IMR-90 (cell line): Measurements from ENCODE around the gene RTKN.

Experiments
- BHLHE40 ChIP-seq: fragments of 150-350 bp; IDR thresholded peaks from 2 replicates; pipeline ENCODE4 v1.6.1; 2016; ENCODE audit warnings: mild to moderate bottlenecking, low read depth, low read length
- CEBPB ChIP-seq: IDR thresholded peaks from 2 replicates; pipeline ENCODE4 v1.6.1; 2012; ENCODE audit warnings: low read depth, low read length, improper control_type of control experiment
- CTCF ChIP-seq: conservative IDR thresholded peaks from 2 replicates; pipeline ENCODE4 v1.5.1; 2012; ENCODE audit warnings: mild to moderate bottlenecking, low read depth, low read length, improper control_type of control experiment
- MAZ ChIP-seq: IDR thresholded peaks from 2 replicates; pipeline ENCODE4 v1.6.1; 2012; ENCODE audit warnings: low read depth, mild to moderate bottlenecking, low read length, improper control_type of control experiment, moderate library complexity, borderline replicate concordance
- MXI1 ChIP-seq: IDR thresholded peaks from 2 replicates; pipeline ENCODE4 v1.6.1; 2012; ENCODE audit warnings: low read depth, mild to moderate bottlenecking, low read length, moderate library complexity, borderline replicate concordance
- POLR2A ChIP-seq: IDR thresholded peaks from 2 replicates; pipeline ENCODE4 v1.6.1; 2012; ENCODE audit warnings: mild to moderate bottlenecking, low read depth, low read length
- RAD21 ChIP-seq: IDR thresholded peaks from 2 replicates; pipeline ENCODE4 v1.6.1; 2012; ENCODE audit warnings: low read length, improper control_type of control experiment
- RCOR1 ChIP-seq: IDR thresholded peaks from 2 replicates; pipeline ENCODE4 v1.6.1; 2012; ENCODE audit warnings: mild to moderate bottlenecking, low read length, improper control_type of control experiment; ENCODE audit not compliant: insufficient replicate concordance
- USF2 ChIP-seq: fragments of 150-350 bp; IDR thresholded peaks from 2 replicates; pipeline ENCODE4 v1.6.1; 2017; ENCODE audit warnings: mild to moderate bottlenecking, antibody characterized with exemption, low read length, low read depth

DNA sequence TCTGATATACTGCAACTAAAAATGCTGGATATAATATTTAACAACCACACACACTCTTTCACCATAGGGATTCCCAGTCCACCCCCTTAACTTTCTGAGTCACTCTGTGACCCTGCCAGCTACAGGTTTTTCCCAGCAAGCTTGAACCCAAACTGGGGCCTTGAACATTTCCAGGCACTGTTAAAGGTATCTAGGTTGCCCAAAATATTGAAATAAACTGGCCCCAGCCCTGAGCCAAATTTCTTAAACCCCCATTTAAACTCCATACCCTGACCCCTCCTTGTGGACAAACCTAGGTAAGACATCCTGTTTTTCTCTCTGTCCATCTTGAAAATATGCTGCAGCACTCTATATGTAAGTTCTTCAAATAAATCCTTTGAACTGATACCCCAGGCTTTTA, 42.0 kb downstream of the RTKN start:
- TF ChIP-seq RCOR1 (no peak), POLR2A (no peak), CTCF (peak; percentile 53), CEBPB (no peak), MAZ (no peak), MXI1 (no peak), RAD21 (peak; percentile 51), USF2 (no peak), BHLHE40 (no peak)
